Measurements from ENCODE around the gene SLC1A4. TPM values are rescaled to one million over a fixed set of nuclear protein-coding genes. Genes with fewer than 3 reads are reported as not detected.
A peak's percentile ranks its signal among the peaks of the same experiment; 100 is the strongest.

The SLC1A4 gene
- total RNA-seq: 10 to 100 TPM in 1 of 2 donors, 1 to 10 TPM in 1; 8.0 to 44.3 TPM

- peaks cover 32% of the 10 kb centered on the region for H3K4me1 Mint-ChIP-seq
- peak; percentile 69 for ATAC-seq (replicated peaks)
- H3K36me3 Mint-ChIP-seq (ENCODE audit: low read depth): peaks cover 4% of the 10 kb centered on the region
- H3K4me3 Mint-ChIP-seq: peak within 1 kb of the TSS; percentile 87
- peak within 1 kb of the TSS; percentile 79 for H3K27ac Mint-ChIP-seq
- no peaks in the 10 kb centered on the region for H3K9me3 Mint-ChIP-seq
- H3K27me3 Mint-ChIP-seq: peaks cover 4% of the 10 kb centered on the region
Measured at GRCh38 chr2:64989126-64989981, at the start of gene SLC1A4. SLC1A4 (plus strand) TSS chr2:64989399; CDS start chr2:64989644, 245 bp downstream.

GRCh38 chr2:64941143-64941542 lies 48.1 kb upstream of the SLC1A4 start:
- ATAC-seq (replicated peaks): no peak
- Mint-ChIP-seq H3K27ac (no peak overlapping the region), H3K4me3 (no peak overlapping the region), H3K4me1 (peaks cover 30% of the 10 kb centered on the region), H3K36me3 (ENCODE audit: low read depth) (no peaks in the 10 kb centered on the region), H3K9me3 (peaks cover 5% of the 10 kb centered on the region), H3K27me3 (peaks cover 5% of the 10 kb centered on the region)

- Mint-ChIP-seq H3K9me3 (peaks cover 5% of the 10 kb centered on the region), H3K27ac (no peak overlapping the region), H3K4me3 (no peak overlapping the region), H3K36me3 (ENCODE audit: low read depth) (no peaks in the 10 kb centered on the region), H3K27me3 (peaks cover 5% of the 10 kb centered on the region), H3K4me1 (peaks cover 36% of the 10 kb centered on the region)
- no peak for ATAC-seq (replicated peaks)
Measured at GRCh38 chr2:64941801-64942200, 47.4 kb upstream of the SLC1A4 start.

- no peak for ATAC-seq (replicated peaks)
- Mint-ChIP-seq H3K27ac (no peak overlapping the region), H3K4me1 (peaks cover 45% of the 10 kb centered on the region), H3K9me3 (peaks cover 5% of the 10 kb centered on the region), H3K27me3 (peaks cover 5% of the 10 kb centered on the region), H3K36me3 (ENCODE audit: low read depth) (no peaks in the 10 kb centered on the region), H3K4me3 (no peak overlapping the region)
Measured at GRCh38 chr2:64942693-64943092, 46.5 kb upstream of the SLC1A4 start.

GRCh38 chr2:64943387-64944150 lies 45.6 kb upstream of the SLC1A4 start:
- Mint-ChIP-seq H3K4me3 (no peak overlapping the region), H3K4me1 (peaks cover 47% of the 10 kb centered on the region), H3K27me3 (peaks cover 3% of the 10 kb centered on the region), H3K9me3 (peaks cover 5% of the 10 kb centered on the region), H3K36me3 (ENCODE audit: low read depth) (no peaks in the 10 kb centered on the region), H3K27ac (peak overlapping the region; percentile 97)
- no peak for ATAC-seq (replicated peaks)

- H3K4me1 Mint-ChIP-seq: peaks cover 40% of the 10 kb centered on the region
- peak overlapping the region; percentile 97 for H3K27ac Mint-ChIP-seq
- H3K36me3 Mint-ChIP-seq (ENCODE audit: low read depth): no peaks in the 10 kb centered on the region
- H3K4me3 Mint-ChIP-seq: no peak overlapping the region
- ATAC-seq (replicated peaks): no peak
- H3K9me3 Mint-ChIP-seq: peaks cover 5% of the 10 kb centered on the region
- no peaks in the 10 kb centered on the region for H3K27me3 Mint-ChIP-seq
Measured at GRCh38 chr2:64944484-64944883, 44.7 kb upstream of the SLC1A4 start.

- H3K9me3 Mint-ChIP-seq: peaks cover 5% of the 10 kb centered on the region
- H3K4me3 Mint-ChIP-seq: peak overlapping the region; percentile 91
- no peaks in the 10 kb centered on the region for H3K36me3 Mint-ChIP-seq (ENCODE audit: low read depth)
- ATAC-seq (replicated peaks): peak; percentile 99
- H3K27ac Mint-ChIP-seq: peak overlapping the region; percentile 97
- H3K27me3 Mint-ChIP-seq: no peaks in the 10 kb centered on the region
- peaks cover 36% of the 10 kb centered on the region for H3K4me1 Mint-ChIP-seq
Measured at GRCh38 chr2:64945973-64946768, 43.0 kb upstream of the SLC1A4 start.

GRCh38 chr2:64946769-64947247 lies 42.4 kb upstream of the SLC1A4 start:
- peak overlapping the region; percentile 97 for H3K27ac Mint-ChIP-seq
- H3K27me3 Mint-ChIP-seq: no peaks in the 10 kb centered on the region
- no peak for ATAC-seq (replicated peaks)
- peak overlapping the region; percentile 91 for H3K4me3 Mint-ChIP-seq
- peaks cover 36% of the 10 kb centered on the region for H3K4me1 Mint-ChIP-seq
- peaks cover 5% of the 10 kb centered on the region for H3K9me3 Mint-ChIP-seq
- no peaks in the 10 kb centered on the region for H3K36me3 Mint-ChIP-seq (ENCODE audit: low read depth)

- H3K9me3 Mint-ChIP-seq: peaks cover 5% of the 10 kb centered on the region
- H3K4me3 Mint-ChIP-seq: peak overlapping the region; percentile 91
- peaks cover 29% of the 10 kb centered on the region for H3K4me1 Mint-ChIP-seq
- peak overlapping the region; percentile 97 for H3K27ac Mint-ChIP-seq
- H3K36me3 Mint-ChIP-seq (ENCODE audit: low read depth): no peaks in the 10 kb centered on the region
- no peaks in the 10 kb centered on the region for H3K27me3 Mint-ChIP-seq
- ATAC-seq (replicated peaks): no peak
Measured at GRCh38 chr2:64947885-64948284, 41.3 kb upstream of the SLC1A4 start.

GRCh38 chr2:64950226-64951160 lies 38.7 kb upstream of the SLC1A4 start:
- Mint-ChIP-seq H3K27ac (no peak overlapping the region), H3K9me3 (peaks cover 5% of the 10 kb centered on the region), H3K27me3 (no peaks in the 10 kb centered on the region), H3K4me1 (peaks cover 25% of the 10 kb centered on the region), H3K4me3 (no peak overlapping the region), H3K36me3 (ENCODE audit: low read depth) (no peaks in the 10 kb centered on the region)
- ATAC-seq (replicated peaks): no peak

GRCh38 chr2:64951306-64951953 lies 37.8 kb upstream of the SLC1A4 start:
- Mint-ChIP-seq H3K9me3 (no peaks in the 10 kb centered on the region), H3K27me3 (no peaks in the 10 kb centered on the region), H3K4me3 (no peak overlapping the region), H3K36me3 (ENCODE audit: low read depth) (no peaks in the 10 kb centered on the region), H3K4me1 (peaks cover 16% of the 10 kb centered on the region), H3K27ac (no peak overlapping the region)
- ATAC-seq (replicated peaks): no peak

GRCh38 chr2:64952096-64952495 lies 37.1 kb upstream of the SLC1A4 start:
- Mint-ChIP-seq H3K4me3 (no peak overlapping the region), H3K9me3 (no peaks in the 10 kb centered on the region), H3K27ac (no peak overlapping the region), H3K27me3 (no peaks in the 10 kb centered on the region), H3K36me3 (ENCODE audit: low read depth) (no peaks in the 10 kb centered on the region), H3K4me1 (peaks cover 10% of the 10 kb centered on the region)
- no peak for ATAC-seq (replicated peaks)

Data from activated T-helper 17 cell treated with anti-CD3 and anti-CD28 coated beads, Interleukin-2, amount 50 U/mL, for 72 hours (primary cell).